Rectal smooth muscle tissue (tissue), 1 donor: ENCODE data around the gene MPV17L2.
A peak's percentile ranks its signal among the peaks of the same experiment; 100 is the strongest.

Experiments used
- H3K27ac ChIP-seq: one replicate; pipeline ENCODE4 v1.7.0; 2013; ENCODE audit warnings: low read depth, low read length, inconsistent platforms
- H3K27me3 ChIP-seq: one replicate; pipeline ENCODE4 v1.7.0; 2013; ENCODE audit warnings: low read length; ENCODE audit not compliant: control insufficient read depth, insufficient read depth
- H3K36me3 ChIP-seq: one replicate; pipeline ENCODE4 v1.7.0; 2013; ENCODE audit warnings: low read length; ENCODE audit not compliant: control insufficient read depth, insufficient read depth
- H3K4me1 ChIP-seq: one replicate; pipeline ENCODE4 v1.7.0; 2013; ENCODE audit warnings: low read length; ENCODE audit not compliant: control insufficient read depth, insufficient read depth
- H3K4me3 ChIP-seq: one replicate; pipeline ENCODE4 v1.7.0; 2013; ENCODE audit warnings: low read length
- H3K9ac ChIP-seq: one replicate; pipeline ENCODE4 v1.7.0; 2013; ENCODE audit warnings: low read length

MPV17L2 gene

DNA sequence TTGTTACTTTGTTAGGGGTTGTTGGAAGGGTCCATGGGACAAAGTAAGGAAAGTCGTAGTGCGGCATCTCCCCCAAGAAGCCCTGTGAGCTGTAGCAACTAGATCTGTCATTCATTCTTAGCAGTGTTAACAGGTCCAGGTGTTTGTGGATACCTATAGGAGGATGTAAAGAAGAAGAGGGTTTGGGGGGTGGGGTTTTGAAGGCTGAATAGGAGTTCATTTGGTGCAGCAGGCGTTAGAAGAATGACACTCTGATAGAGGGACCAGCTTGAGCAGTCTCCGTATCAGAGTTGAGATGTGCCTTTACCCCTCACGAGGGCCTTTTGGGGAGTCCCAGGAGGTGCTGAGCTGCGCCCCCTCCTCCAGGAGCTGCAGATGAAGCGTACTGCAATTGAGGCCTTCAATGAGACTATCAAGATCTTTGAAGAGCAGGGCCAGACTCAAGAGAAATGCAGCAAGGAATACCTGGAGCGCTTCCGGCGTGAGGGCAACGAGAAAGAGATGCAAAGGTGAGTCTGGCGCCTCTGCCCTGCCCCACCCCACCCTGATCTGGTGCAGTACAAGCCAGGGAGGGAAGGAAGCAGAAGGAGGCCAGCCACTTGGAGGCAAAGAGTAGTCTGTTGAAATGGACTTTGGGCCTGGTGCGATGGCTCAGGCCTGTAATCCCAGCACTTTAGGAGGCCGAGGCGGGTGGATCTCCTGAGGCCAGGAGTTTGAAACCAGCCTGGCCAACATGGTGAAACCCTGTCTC is 27.0 kb upstream of the MPV17L2 start:
- Histone ChIP-seq H3K4me3 (no peak overlapping the region), H3K27me3 (no peaks in the 10 kb centered on the region), H3K9ac (no peak overlapping the region), H3K36me3 (peaks cover 36% of the 10 kb centered on the region), H3K27ac (no peak overlapping the region), H3K4me1 (peaks cover 2% of the 10 kb centered on the region)

- peaks cover 32% of the 10 kb centered on the region for H3K36me3 ChIP-seq
These were observed 26.0 kb upstream of the MPV17L2 start for GRCh38 chr19:18167011-18167410.

DNA sequence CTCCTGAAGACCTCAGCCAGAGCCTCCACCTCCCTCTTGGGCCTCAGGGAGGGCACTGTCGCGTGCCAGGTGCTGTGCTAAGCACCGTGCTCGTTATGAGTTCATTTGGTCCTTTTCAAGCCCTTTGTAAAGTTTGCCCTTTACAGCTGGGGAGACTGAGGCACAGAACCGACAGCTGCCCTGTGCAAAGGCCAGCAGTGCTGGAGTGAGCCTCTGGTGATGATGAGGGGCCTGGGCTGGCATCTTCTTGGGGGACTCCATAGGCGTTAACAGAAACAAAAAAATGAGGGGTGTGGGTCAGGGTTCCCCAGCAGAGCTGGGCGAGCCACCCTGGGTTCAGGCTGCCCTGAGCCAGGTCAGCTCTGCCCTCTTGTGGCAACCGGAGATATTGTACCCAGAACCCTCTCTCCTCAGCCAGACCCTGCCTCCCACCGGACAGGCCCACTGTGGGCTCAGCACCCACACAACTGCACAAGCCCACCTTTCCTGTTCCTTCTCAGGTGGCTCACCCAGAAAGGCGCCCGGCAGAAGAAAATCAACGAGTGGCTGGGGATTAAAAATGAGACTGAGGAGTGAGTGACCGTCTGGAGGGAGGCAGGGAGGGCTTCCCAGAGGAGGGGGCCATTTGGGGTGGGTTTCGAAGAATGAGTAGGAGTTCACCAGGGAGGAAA is 24.9 kb upstream of the MPV17L2 start:
- Histone ChIP-seq H3K36me3 (peaks cover 23% of the 10 kb centered on the region), H3K4me1 (no peaks in the 10 kb centered on the region), H3K27me3 (no peaks in the 10 kb centered on the region), H3K27ac (no peak overlapping the region), H3K4me3 (no peak overlapping the region), H3K9ac (no peak overlapping the region)

More at GRCh38 chr19:18167011-18167410, 26.0 kb upstream of the MPV17L2 start:
- H3K27ac ChIP-seq: no peak overlapping the region
- no peak overlapping the region for H3K9ac ChIP-seq
- H3K4me3 ChIP-seq: no peak overlapping the region
- no peaks in the 10 kb centered on the region for H3K27me3 ChIP-seq
- H3K4me1 ChIP-seq: no peaks in the 10 kb centered on the region

DNA sequence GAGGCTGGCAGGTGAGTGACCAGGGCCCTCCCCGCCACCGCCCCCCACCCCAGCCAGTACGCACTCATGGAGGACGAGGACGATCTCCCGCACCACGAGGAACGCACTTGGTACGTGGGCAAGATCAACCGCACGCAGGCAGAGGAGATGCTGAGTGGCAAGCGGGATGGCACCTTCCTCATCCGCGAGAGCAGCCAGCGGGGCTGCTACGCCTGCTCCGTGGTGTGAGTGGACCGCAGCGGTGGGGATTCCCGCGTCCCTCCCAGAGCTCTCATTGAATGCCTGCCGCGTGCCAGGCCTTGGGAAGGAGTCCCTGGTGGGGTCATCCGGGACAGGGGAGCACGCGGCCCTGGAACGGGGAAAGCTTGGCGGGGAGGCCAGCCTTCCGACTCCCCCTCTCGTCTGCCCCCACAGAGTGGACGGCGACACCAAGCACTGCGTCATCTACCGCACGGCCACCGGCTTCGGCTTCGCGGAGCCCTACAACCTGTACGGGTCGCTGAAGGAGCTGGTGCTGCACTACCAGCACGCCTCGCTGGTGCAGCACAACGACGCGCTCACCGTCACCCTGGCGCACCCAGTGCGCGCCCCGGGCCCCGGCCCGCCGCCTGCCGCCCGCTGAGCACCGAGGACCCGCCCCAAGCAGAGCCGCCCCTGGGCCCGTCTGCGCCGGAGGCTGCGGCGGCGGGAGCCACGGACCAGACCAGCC is 24.2 kb upstream of the MPV17L2 start:
- peaks cover 20% of the 10 kb centered on the region for H3K36me3 ChIP-seq
- peaks cover 3% of the 10 kb centered on the region for H3K4me1 ChIP-seq
- H3K27ac ChIP-seq: no peak overlapping the region
- no peak overlapping the region for H3K4me3 ChIP-seq
- H3K27me3 ChIP-seq: no peaks in the 10 kb centered on the region
- H3K9ac ChIP-seq: no peak overlapping the region

GRCh38 chr19:18170714-18171255 is 22.2 kb upstream of the MPV17L2 start:
- no peak overlapping the region for H3K9ac ChIP-seq
- H3K27ac ChIP-seq: peak overlapping the region; percentile 11

GRCh38 chr19:18171605-18172327 is 21.3 kb upstream of the MPV17L2 start:
- peaks cover 3% of the 10 kb centered on the region for H3K4me1 ChIP-seq
- no peak overlapping the region for H3K9ac ChIP-seq
- no peak overlapping the region for H3K27ac ChIP-seq
- no peaks in the 10 kb centered on the region for H3K27me3 ChIP-seq
- no peak overlapping the region for H3K4me3 ChIP-seq
- peaks cover 7% of the 10 kb centered on the region for H3K36me3 ChIP-seq

More at GRCh38 chr19:18170714-18171255, 22.2 kb upstream of the MPV17L2 start:
- Histone ChIP-seq H3K36me3 (peaks cover 14% of the 10 kb centered on the region), H3K4me3 (no peak overlapping the region), H3K4me1 (peaks cover 3% of the 10 kb centered on the region), H3K27me3 (no peaks in the 10 kb centered on the region)

DNA sequence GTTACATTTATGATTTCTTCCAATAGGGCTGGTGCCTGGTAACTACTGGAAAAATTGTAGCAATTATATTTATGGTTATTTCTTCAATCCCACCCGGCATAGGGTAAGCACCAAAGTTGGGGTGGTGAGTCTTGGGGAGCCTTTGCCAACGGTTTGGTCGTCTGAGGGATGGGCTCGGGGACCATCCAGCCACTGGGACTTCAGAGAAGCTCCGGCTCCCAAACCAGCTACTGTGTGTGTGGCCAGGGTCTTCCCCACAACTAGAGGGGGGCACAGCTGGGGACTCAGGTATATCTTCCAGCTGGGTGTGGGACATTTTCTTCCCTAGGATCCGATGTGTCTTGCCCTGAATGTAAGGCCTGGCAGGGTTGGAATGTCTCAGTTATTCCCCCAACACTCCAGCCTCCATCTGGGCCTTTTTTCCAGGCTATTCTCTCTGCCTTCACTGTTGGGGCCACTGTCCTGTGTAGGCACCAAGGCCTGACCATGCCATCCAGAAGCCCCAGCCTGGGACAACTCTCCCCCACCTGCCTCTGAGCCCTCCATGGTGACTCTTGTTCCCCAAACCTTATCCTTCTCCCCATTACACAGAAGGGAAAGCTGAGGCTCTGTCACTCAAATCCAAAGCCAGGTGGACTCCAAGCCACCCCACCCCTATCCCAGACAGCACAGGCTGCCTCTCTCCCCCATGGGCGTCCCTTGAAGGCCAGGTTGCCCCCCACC is 20.5 kb upstream of the MPV17L2 start:
- Histone ChIP-seq H3K27ac (no peak overlapping the region), H3K9ac (no peak overlapping the region), H3K4me1 (peaks cover 3% of the 10 kb centered on the region), H3K36me3 (peaks cover 5% of the 10 kb centered on the region), H3K27me3 (no peaks in the 10 kb centered on the region), H3K4me3 (no peak overlapping the region)

DNA sequence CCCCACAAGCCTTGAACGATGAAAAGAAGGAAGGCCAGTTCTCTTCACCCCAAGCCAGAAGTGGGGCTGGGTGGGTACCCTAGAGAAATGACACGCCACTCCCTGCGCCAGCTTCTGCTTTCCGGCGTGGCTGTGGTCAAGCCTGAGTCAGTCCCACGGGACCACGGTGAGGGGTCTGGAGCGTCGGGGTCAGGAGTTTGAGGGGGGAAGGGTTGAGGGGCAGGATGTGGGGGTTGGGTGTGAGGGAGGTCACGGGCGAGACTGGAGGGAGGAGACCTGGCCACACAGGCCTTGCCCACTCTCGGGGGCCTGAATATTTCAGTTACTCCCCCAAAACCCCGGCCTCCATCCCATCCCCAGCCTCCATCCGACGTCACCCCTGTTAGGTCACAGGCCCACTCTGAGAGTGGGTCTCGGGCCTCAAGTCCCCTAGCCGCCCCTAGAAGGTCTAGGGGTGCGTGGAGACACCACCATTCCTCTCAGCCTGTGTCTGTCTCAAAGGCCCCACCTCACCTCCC is 19.9 kb upstream of the MPV17L2 start:
- Histone ChIP-seq H3K27me3 (no peaks in the 10 kb centered on the region), H3K27ac (no peak overlapping the region), H3K4me1 (peaks cover 3% of the 10 kb centered on the region), H3K36me3 (peaks cover 5% of the 10 kb centered on the region), H3K4me3 (peak overlapping the region; percentile 82), H3K9ac (peak overlapping the region; percentile 39)

GRCh38 chr19:18173572-18174288 is 19.3 kb upstream of the MPV17L2 start, which contains the start of gene IFI30:
Gene IFI30 (plus strand): TSS chr19:18173813. CDS start chr19:18173842, 29 bp downstream.
- Histone ChIP-seq H3K27ac (no peak within 1 kb of the TSS), H3K27me3 (no peaks in the 10 kb centered on the region), H3K4me3 (peak within 1 kb of the TSS; percentile 82), H3K9ac (peak within 1 kb of the TSS; percentile 39), H3K36me3 (peaks cover 3% of the 10 kb centered on the region), H3K4me1 (peaks cover 3% of the 10 kb centered on the region)

DNA sequence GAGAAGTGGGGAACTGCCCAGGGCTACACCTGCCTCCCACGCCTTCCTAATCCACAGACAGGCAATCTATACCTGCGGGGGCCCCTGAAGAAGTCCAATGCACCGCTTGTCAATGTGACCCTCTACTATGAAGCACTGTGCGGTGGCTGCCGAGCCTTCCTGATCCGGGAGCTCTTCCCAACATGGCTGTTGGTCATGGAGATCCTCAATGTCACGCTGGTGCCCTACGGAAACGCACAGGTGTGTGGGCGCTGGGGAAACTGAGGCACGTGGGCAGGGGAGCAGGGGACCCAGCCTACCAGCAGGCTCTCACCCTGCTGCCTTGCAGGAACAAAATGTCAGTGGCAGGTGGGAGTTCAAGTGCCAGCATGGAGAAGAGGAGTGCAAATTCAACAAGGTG is 18.0 kb upstream of the MPV17L2 start:
- Histone ChIP-seq H3K27me3 (no peaks in the 10 kb centered on the region), H3K4me1 (peaks cover 3% of the 10 kb centered on the region), H3K27ac (no peak overlapping the region), H3K9ac (no peak overlapping the region), H3K4me3 (peak overlapping the region; percentile 32), H3K36me3 (no peaks in the 10 kb centered on the region)
